Osteoblast (primary cell): ENCODE results near the gene IFNL1. TPM values are rescaled to one million over a fixed set of nuclear protein-coding genes. Genes with fewer than 3 reads are reported as not detected.

ENCODE experiments used
- DNase-seq: peaks from one replicate; pipeline ENCODE4 v3.0.0; 2011; ENCODE audit warnings: low spot score, mixed read lengths; ENCODE audit not compliant: insufficient read length; ENCODE audit errors: missing footprints
- H2AFZ ChIP-seq: 2 replicates; pipeline ENCODE4 v1.6.0; 2011; ENCODE audit warnings: mild to moderate bottlenecking, low read length
- H3K27ac ChIP-seq: 2 replicates; pipeline ENCODE4 v1.5.1; 2011; ENCODE audit warnings: mild to moderate bottlenecking, low read depth, low read length, moderate library complexity
- H3K27me3 ChIP-seq: 2 replicates; pipeline ENCODE4 v1.6.0; 2012; ENCODE audit warnings: mild to moderate bottlenecking, control low read depth, inconsistent platforms, low read length, moderate library complexity; ENCODE audit not compliant: insufficient read depth
- H3K36me3 ChIP-seq: 2 replicates; pipeline ENCODE4 v1.5.1; 2011; ENCODE audit warnings: mild to moderate bottlenecking, low read length, control low read depth, moderate library complexity; ENCODE audit not compliant: insufficient read depth
- H3K4me1 ChIP-seq: 2 replicates; pipeline ENCODE4 v1.5.1; 2011; ENCODE audit warnings: mild to moderate bottlenecking, low read length, control low read depth, moderate library complexity; ENCODE audit not compliant: insufficient read depth
- H3K4me2 ChIP-seq: 2 replicates; pipeline ENCODE4 v1.6.0; 2011; ENCODE audit warnings: mild to moderate bottlenecking, low read length; ENCODE audit not compliant: insufficient read depth
- H3K4me3 ChIP-seq: fragments of 200-600 bp; sonication (generic); 3 replicates; pipeline ENCODE4 v1.5.1; 2012; ENCODE audit warnings: mild to moderate bottlenecking, low read length, inconsistent platforms; ENCODE audit not compliant: insufficient read depth
- H3K79me2 ChIP-seq: 2 replicates; pipeline ENCODE4 v1.6.0; 2012; ENCODE audit warnings: mild to moderate bottlenecking, low read length, control low read depth, inconsistent platforms; ENCODE audit not compliant: insufficient read depth
- H3K9me3 ChIP-seq: 2 replicates; pipeline ENCODE4 v1.5.1; 2011; ENCODE audit warnings: low read depth, low read length, control low read depth
- H4K20me1 ChIP-seq: 2 replicates; pipeline ENCODE4 v1.6.0; 2012; ENCODE audit warnings: mild to moderate bottlenecking, low read length, control low read depth; ENCODE audit not compliant: insufficient read depth
- total RNA-seq: library from RNA; depleted of rRNA; stranded (reverse); fragments of >200 nt; gene quantifications from 2 replicates; pipeline ENCODE4 v1.2.3, GENCODE V29; 2012
- TF ChIP-seq, protein P1 (sequence below): IDR thresholded peaks from 2 replicates; pipeline ENCODE4 v1.5.1; 2011; ENCODE audit warnings: mild to moderate bottlenecking, low read depth, low read length, moderate library complexity; ENCODE audit errors: extremely low read depth

The IFNL1 gene
- total RNA-seq, 1 donor: not detected

DNA sequence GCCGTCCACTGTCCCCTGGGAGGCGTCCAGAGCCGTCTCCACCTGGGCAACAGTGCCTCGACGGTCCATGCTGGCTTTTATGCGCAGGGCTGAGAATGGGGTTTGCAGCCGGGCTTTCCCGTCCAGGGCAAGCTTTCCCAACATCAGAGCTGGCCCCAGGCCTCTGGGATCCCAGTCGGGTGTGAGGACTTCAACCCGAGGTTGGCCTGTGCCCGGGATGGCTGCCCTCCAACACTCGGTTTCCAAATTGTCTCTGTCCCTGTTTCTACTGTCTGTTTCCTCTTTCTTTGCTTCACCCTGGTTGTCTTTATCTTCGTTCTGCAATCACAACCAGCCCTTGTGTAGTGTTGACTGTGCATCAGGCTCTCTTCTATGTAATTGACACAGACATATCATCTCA lies 47.4 kb upstream of the IFNL1 start, which contains the start of gene IFNL4:
Gene IFNL4 (minus strand): TSS at position 51 of the 400 bp plus-strand sequence.
- Histone ChIP-seq H3K27ac (no peak within 1 kb of the TSS), H3K4me2 (no peak within 1 kb of the TSS), H3K27me3 (peaks cover 40% of the 10 kb centered on the region), H4K20me1 (no peaks in the 10 kb centered on the region), H2AFZ (no peak within 1 kb of the TSS), H3K4me3 (no peak within 1 kb of the TSS), H3K36me3 (no peaks in the 10 kb centered on the region), H3K4me1 (no peaks in the 10 kb centered on the region), H3K79me2 (no peaks in the 10 kb centered on the region), H3K9me3 (no peaks in the 10 kb centered on the region)
- no peak for DNase-seq
- TF ChIP-seq, protein P1, sequence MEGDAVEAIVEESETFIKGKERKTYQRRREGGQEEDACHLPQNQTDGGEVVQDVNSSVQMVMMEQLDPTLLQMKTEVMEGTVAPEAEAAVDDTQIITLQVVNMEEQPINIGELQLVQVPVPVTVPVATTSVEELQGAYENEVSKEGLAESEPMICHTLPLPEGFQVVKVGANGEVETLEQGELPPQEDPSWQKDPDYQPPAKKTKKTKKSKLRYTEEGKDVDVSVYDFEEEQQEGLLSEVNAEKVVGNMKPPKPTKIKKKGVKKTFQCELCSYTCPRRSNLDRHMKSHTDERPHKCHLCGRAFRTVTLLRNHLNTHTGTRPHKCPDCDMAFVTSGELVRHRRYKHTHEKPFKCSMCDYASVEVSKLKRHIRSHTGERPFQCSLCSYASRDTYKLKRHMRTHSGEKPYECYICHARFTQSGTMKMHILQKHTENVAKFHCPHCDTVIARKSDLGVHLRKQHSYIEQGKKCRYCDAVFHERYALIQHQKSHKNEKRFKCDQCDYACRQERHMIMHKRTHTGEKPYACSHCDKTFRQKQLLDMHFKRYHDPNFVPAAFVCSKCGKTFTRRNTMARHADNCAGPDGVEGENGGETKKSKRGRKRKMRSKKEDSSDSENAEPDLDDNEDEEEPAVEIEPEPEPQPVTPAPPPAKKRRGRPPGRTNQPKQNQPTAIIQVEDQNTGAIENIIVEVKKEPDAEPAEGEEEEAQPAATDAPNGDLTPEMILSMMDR: no peak

DNA sequence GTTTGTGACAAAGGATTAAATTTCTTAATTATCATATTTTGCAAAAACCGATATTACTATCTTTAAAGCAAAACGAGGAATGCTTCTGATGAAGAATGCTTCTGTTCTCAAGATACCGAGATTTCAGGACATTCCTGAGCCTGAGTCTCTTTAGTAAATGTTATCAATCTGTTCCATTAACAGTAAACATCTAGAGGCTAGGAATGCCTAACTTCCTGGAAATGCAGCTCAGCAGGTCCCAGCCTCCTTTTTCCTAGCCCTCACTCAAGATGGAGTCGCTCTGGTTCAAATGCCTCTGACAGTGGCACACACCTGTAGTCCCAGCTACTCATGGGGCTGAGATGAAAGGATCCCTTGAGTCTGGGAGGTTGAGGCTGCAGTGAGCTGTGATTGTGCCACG lies 45.1 kb upstream of the IFNL1 start:
- Histone ChIP-seq H3K27me3 (peaks cover 40% of the 10 kb centered on the region), H3K36me3 (no peaks in the 10 kb centered on the region), H3K4me2 (no peak overlapping the region), H3K4me3 (no peak overlapping the region), H3K79me2 (no peaks in the 10 kb centered on the region), H4K20me1 (no peaks in the 10 kb centered on the region), H3K9me3 (no peaks in the 10 kb centered on the region), H3K4me1 (no peaks in the 10 kb centered on the region), H2AFZ (no peak overlapping the region), H3K27ac (no peak overlapping the region)
- TF ChIP-seq, protein P1: no peak
- no peak for DNase-seq

DNA sequence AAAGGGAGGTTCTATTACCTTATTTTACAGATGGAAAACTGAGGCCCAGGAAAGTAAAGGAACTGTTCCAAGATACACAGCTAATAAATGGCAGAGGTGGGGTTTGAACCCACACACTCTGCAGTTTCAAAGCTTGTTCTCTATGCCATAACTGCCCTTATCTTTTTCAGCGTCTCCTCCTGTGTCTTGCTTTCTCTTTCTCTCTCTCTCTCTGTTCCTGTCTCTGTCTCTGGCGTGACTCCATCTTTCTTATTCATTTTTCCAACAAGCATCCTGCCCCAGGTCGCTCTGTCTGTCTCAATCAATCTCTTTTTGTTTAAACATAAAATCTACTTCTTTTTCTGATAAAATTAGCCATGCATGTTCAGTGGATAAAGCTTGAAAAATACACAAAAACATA lies 44.4 kb upstream of the IFNL1 start:
- no peaks in the 10 kb centered on the region for H3K36me3 ChIP-seq
- TF ChIP-seq, protein P1: no peak
- H3K27ac ChIP-seq: no peak overlapping the region
- no peak overlapping the region for H3K4me3 ChIP-seq
- H3K9me3 ChIP-seq: no peaks in the 10 kb centered on the region
- no peak overlapping the region for H3K4me2 ChIP-seq
- no peaks in the 10 kb centered on the region for H3K79me2 ChIP-seq
- no peaks in the 10 kb centered on the region for H3K4me1 ChIP-seq
- no peak for DNase-seq
- no peak overlapping the region for H2AFZ ChIP-seq
- H4K20me1 ChIP-seq: no peaks in the 10 kb centered on the region
- H3K27me3 ChIP-seq: peaks cover 44% of the 10 kb centered on the region

DNA sequence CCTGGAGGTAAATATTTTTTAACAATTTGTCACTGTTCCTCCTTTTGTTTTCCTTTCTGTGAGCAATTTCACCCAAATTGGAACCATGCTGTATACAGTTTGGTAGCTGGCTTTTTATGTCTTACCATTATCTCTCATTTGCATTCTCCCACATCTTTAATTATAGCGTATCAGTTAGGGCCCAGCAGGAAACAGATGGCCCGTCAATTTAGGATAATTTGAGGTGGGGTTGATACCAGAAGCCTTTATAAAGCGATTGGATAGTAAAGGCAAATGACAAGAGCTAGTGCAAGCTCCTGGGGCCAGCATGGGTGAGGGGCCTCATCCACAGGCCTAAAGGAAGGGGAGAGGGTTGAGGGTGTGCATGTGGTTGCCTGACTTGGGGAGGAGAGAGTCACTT lies 43.7 kb upstream of the IFNL1 start:
- no peak overlapping the region for H3K4me3 ChIP-seq
- no peak overlapping the region for H3K27ac ChIP-seq
- H2AFZ ChIP-seq: no peak overlapping the region
- H3K4me2 ChIP-seq: no peak overlapping the region
- no peaks in the 10 kb centered on the region for H4K20me1 ChIP-seq
- no peaks in the 10 kb centered on the region for H3K79me2 ChIP-seq
- DNase-seq: no peak
- TF ChIP-seq, protein P1: no peak
- no peaks in the 10 kb centered on the region for H3K4me1 ChIP-seq
- H3K27me3 ChIP-seq: peaks cover 41% of the 10 kb centered on the region
- H3K9me3 ChIP-seq: no peaks in the 10 kb centered on the region
- H3K36me3 ChIP-seq: no peaks in the 10 kb centered on the region
